ENCODE results near the gene USP24. TPM values are rescaled to one million over a fixed set of nuclear protein-coding genes. Genes with fewer than 3 reads are reported as not detected.

The USP24 gene
- total RNA-seq, 2 experiments from 2014 or later: 37.5 to 39.9 TPM

DNA sequence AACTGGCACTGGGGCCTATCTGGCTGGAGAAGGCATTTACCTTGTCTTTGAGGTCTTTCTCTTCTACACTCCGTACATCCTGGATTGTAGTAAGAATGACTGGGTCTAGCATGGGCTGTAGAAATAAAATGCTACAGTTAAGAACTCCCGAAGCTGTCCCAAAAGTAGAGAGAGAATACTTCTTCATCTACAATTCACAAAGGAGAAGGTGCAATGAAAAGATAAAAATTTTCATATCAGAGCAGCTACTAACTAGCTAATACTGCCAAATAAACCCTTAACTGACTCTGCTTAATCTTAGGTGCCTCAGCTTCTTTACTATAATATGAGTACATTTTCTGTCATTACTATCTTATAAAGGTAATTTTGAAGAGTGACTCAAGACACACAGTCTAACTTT is 55.6 kb downstream of the USP24 start:
- Mint-ChIP-seq H3K27me3 (no peaks in the 10 kb centered on the region), H3K27ac (no peak overlapping the region), H3K9me3 (no peaks in the 10 kb centered on the region), H3K4me1 (peaks cover 14% of the 10 kb centered on the region), H3K36me3 (ENCODE audit: low read depth) (peaks cover 35% of the 10 kb centered on the region), H3K4me3 (no peak overlapping the region)
- DNase-seq: no peak
- ChIA-PET CTCF (interaction anchor here (0.9 kb wide), 1 partner anchor 12 kb away, joined by 3 read pairs; no protein-coding TSS in a partner anchor), POLR2A (no interaction called here)

DNA sequence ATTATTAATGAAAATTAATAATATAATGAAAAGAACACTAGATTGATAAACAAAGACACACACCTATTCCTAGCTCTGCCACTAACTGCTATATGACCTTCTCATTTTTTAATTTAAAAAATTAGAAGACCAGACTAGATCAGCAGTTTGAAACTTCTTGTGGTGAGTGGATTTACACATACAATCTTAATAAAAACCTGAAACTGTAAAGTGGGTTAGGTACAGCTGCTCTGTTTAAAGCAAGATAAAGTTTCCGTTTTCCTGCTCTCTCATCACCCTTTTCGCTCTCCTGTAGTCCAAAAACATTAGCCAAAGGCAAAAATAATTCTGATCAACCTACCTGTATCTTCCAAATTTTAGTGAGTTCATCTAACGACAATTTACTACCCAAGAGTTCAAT is 58.6 kb downstream of the USP24 start:
- H3K9me3 Mint-ChIP-seq: no peaks in the 10 kb centered on the region
- no peak for DNase-seq
- POLR2A ChIA-PET: no interaction called here
- no peak overlapping the region for H3K27ac Mint-ChIP-seq
- CTCF ChIA-PET: no interaction called here
- no peaks in the 10 kb centered on the region for H3K27me3 Mint-ChIP-seq
- H3K36me3 Mint-ChIP-seq (ENCODE audit: low read depth): peaks cover 39% of the 10 kb centered on the region
- H3K4me1 Mint-ChIP-seq: peaks cover 22% of the 10 kb centered on the region
- H3K4me3 Mint-ChIP-seq: no peak overlapping the region

DNA sequence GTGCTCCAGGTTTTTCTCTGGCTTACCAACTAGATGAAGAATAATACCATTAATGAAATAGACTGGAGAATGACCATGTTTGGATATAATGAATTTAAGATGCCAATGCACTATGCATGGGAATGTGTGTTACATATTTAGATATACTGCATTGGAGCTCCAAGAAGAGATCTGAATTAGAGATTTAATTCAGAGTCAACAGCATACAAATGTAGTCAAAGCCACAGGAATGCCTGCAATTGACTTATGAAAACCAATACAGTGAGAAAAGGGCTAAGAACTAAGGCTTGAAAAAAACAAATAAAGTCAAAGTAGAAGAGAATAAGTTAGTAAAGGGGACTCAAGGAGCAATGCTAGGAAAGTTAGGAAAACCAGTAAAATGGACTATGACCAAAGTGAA is 59.1 kb downstream of the USP24 start:
- Mint-ChIP-seq H3K27me3 (no peaks in the 10 kb centered on the region), H3K4me1 (peaks cover 27% of the 10 kb centered on the region), H3K27ac (no peak overlapping the region), H3K9me3 (no peaks in the 10 kb centered on the region), H3K4me3 (no peak overlapping the region), H3K36me3 (ENCODE audit: low read depth) (peaks cover 43% of the 10 kb centered on the region)
- POLR2A ChIA-PET: no interaction called here
- DNase-seq: no peak
- CTCF ChIA-PET: no interaction called here

DNA sequence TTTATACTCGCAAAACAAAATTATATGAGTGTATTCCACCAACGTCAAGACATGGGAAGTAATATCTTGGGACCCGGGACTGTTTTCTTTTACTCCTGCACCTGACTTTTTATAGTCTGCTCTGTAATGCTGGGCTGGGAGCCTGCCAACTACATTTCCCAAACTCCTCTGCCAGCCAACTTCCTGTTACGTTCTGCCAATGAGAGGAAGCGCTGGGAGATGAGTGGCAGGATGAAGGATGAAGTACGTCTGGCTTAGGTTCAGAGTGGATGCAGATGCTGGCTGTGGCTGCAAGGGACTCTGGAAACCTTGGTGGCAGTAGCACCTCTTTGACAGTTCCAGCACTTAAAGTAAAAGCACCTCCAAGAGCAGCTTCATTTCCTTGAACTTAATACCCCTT is 59.6 kb downstream of the USP24 start:
- CTCF ChIA-PET: no interaction called here
- Mint-ChIP-seq H3K27me3 (no peaks in the 10 kb centered on the region), H3K4me3 (no peak overlapping the region), H3K36me3 (ENCODE audit: low read depth) (peaks cover 44% of the 10 kb centered on the region), H3K4me1 (peaks cover 32% of the 10 kb centered on the region), H3K27ac (no peak overlapping the region), H3K9me3 (no peaks in the 10 kb centered on the region)
- DNase-seq: no peak
- POLR2A ChIA-PET: no interaction called here

DNA sequence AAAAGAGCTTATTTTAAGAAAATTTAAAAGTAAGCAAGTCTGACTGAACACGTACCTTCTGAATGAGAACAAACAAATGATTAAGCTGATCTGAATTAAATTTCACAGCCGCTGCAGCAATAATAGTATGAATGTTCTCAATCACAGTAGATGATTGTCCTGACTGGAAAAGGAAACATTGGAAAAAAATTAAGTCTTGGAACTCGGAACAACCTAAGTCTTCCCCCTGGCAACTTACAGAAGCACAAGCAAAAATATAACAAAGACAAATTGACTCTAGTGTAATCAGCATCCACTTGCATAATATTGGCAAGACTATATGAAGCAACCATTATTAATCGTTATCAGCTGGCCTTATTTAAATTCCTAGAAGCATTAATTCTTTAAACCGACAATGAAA is 60.5 kb downstream of the USP24 start:
- Mint-ChIP-seq H3K4me1 (peaks cover 32% of the 10 kb centered on the region), H3K9me3 (no peaks in the 10 kb centered on the region), H3K27ac (no peak overlapping the region), H3K27me3 (no peaks in the 10 kb centered on the region), H3K36me3 (ENCODE audit: low read depth) (peaks cover 44% of the 10 kb centered on the region), H3K4me3 (no peak overlapping the region)
- no peak for DNase-seq
- ChIA-PET CTCF (interaction anchor here (0.9 to 1.3 kb wide), 2 partner anchors 11 to 24 kb away, joined by 4 to 5 read pairs; no protein-coding TSS in a partner anchor), POLR2A (interaction anchor here (0.6 kb wide), 1 partner anchor 9 kb away, joined by 3 read pairs; no protein-coding TSS in a partner anchor)

DNA sequence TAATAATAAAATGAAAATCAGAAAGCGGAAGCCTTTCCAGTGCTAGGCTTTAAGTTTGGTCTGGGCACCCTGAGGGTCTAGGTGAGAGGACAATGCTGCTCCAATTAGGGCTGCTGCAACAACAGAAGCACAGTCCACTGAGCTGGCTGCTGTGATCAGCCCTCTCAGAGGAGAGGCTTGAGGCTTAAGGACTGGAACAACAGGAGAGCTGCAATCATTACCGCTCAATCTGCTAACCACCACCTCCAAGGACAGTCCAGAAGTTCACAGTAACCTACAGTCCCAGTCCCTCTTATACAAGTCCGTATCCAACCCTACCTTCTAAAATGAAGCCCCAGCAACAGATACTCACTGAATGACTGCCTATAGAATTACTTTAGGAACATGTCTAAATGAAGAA is 62.1 kb downstream of the USP24 start:
- DNase-seq: no peak
- H3K36me3 Mint-ChIP-seq (ENCODE audit: low read depth): peaks cover 39% of the 10 kb centered on the region
- no peak overlapping the region for H3K27ac Mint-ChIP-seq
- ChIA-PET POLR2A (no interaction called here), CTCF (interaction anchor here (0.7 to 1.3 kb wide), 5 partner anchors 9 to 128 kb away, joined by 3 to 8 read pairs (median 3); no protein-coding TSS in a partner anchor)
- H3K4me3 Mint-ChIP-seq: no peak overlapping the region
- H3K27me3 Mint-ChIP-seq: no peaks in the 10 kb centered on the region
- no peaks in the 10 kb centered on the region for H3K9me3 Mint-ChIP-seq
- peaks cover 32% of the 10 kb centered on the region for H3K4me1 Mint-ChIP-seq

DNA sequence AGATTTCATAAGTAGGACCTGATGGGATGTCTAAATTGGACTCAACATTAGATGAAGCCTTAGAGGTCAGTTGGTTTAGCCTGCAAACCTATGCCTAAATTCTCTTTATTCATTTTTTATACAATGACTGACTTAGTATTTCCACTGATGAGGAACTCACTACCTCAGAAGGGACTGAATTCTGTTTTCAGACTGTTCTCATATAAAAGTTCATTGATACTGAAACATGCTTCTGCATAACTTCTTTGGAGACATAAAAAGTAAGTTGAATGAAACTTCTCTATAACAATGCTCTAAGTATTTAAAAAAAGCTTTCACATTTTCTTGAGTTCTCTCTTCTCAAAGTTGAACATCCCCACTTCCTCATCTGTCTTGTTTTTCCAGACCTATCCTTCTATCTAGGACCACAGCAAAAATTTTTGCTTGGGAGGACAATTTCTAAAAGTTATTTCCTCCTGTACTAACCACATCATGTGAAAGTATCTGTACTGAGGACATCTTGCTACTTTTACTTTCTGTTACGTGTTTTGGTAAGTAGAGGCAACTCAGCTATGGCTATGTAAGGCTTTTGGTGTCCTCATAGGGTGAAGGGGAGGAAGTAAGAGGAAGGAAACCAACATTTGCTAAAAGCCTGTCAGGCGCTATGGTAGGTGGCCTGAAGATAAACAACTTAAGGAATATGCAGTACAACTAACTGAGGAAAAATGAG is 64.1 kb downstream of the USP24 start:
- Mint-ChIP-seq H3K27ac (peak overlapping the region; percentile 93), H3K27me3 (no peaks in the 10 kb centered on the region), H3K9me3 (no peaks in the 10 kb centered on the region), H3K4me3 (peak overlapping the region; percentile 46), H3K4me1 (peaks cover 30% of the 10 kb centered on the region), H3K36me3 (ENCODE audit: low read depth) (peaks cover 39% of the 10 kb centered on the region)
- ChIA-PET POLR2A (no interaction called here), CTCF (no interaction called here)
- peak; percentile 26 for DNase-seq

DNA sequence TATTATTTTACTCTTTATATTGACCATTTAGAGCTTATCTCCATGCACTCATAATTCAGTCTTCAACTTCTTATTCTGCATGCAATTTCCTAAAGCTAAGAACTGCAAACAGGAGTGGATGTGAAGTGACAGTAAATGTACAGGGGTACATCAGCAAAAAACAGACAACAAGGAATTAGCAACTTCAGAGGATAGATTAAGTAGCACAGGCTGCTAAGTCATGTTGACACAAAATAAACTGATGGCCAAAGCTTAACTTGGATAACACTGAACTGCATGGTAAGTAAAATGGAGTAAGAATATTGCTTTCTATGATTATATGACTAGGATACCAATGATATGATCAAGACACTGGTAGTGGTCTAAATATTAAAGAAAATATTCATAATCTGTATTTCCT is 66.5 kb downstream of the USP24 start:
- POLR2A ChIA-PET: no interaction called here
- no peak overlapping the region for H3K27ac Mint-ChIP-seq

DNA sequence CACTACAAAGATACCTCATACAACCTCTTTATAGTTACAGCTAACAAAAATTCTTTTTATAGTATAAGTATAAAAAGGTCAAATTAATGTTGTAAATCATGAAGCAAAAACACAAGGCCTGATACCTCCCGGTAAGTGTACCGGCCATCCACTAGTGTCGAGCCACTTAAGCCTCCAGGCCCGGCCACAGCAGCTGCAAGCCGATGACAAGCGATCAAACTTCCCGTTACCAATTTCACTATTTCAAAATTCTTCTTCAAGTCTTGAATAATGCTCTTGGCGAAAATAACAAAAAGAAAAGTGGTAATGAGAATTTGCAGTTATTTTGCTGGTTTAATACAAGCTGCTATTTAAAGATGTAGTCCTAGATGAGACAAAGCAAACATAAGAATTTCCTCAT is 67.6 kb downstream of the USP24 start:
- H3K36me3 Mint-ChIP-seq (ENCODE audit: low read depth): peaks cover 31% of the 10 kb centered on the region
- H3K27ac Mint-ChIP-seq: no peak overlapping the region
- DNase-seq: no peak
- no peak overlapping the region for H3K4me3 Mint-ChIP-seq
- H3K4me1 Mint-ChIP-seq: peaks cover 21% of the 10 kb centered on the region
- no peaks in the 10 kb centered on the region for H3K27me3 Mint-ChIP-seq
- H3K9me3 Mint-ChIP-seq: no peaks in the 10 kb centered on the region
- CTCF ChIA-PET: interaction anchor here (1.2 to 2.4 kb wide), 2 partner anchors 12 to 48 kb away, joined by 3 to 10 read pairs; no protein-coding TSS in a partner anchor
- POLR2A ChIA-PET: interaction anchor here (0.6 kb wide), 1 partner anchor 877 kb away, joined by 3 read pairs; no protein-coding TSS in a partner anchor

More for the DNA sequence above, 66.5 kb downstream of the USP24 start:
- H3K27me3 Mint-ChIP-seq: no peaks in the 10 kb centered on the region
- peaks cover 27% of the 10 kb centered on the region for H3K4me1 Mint-ChIP-seq
- no peak for DNase-seq
- no peaks in the 10 kb centered on the region for H3K9me3 Mint-ChIP-seq
- no peak overlapping the region for H3K4me3 Mint-ChIP-seq
- peaks cover 32% of the 10 kb centered on the region for H3K36me3 Mint-ChIP-seq (ENCODE audit: low read depth)
- CTCF ChIA-PET: interaction anchor here (1.2 to 2.4 kb wide), 2 partner anchors 11 to 47 kb away, joined by 3 to 10 read pairs; no protein-coding TSS in a partner anchor

DNA sequence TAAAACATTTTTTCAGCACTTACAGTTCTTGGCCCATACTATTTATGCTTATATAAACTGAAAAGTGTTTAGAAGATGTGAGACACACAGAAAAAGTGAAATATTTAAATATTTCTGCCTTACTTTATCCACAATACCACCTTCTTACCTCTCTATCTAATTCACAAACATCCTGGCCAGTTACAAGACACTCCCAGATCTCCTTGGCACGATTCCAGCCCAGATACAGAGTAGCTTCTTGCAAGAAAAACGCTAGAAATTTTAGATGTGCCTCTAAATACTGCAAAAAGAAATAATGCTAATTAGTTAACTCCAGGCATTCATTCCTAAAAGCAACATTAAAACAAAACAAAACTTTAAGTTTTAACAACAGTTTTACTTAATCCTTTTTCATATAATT is 68.4 kb downstream of the USP24 start:
- Mint-ChIP-seq H3K36me3 (ENCODE audit: low read depth) (peaks cover 36% of the 10 kb centered on the region), H3K4me3 (no peak overlapping the region), H3K27me3 (no peaks in the 10 kb centered on the region), H3K27ac (no peak overlapping the region), H3K4me1 (peaks cover 14% of the 10 kb centered on the region), H3K9me3 (no peaks in the 10 kb centered on the region)
- ChIA-PET CTCF (interaction anchor here (2.4 kb wide), 1 partner anchor 49 kb away, joined by 10 read pairs; no protein-coding TSS in a partner anchor), POLR2A (no interaction called here)
- no peak for DNase-seq

DNA sequence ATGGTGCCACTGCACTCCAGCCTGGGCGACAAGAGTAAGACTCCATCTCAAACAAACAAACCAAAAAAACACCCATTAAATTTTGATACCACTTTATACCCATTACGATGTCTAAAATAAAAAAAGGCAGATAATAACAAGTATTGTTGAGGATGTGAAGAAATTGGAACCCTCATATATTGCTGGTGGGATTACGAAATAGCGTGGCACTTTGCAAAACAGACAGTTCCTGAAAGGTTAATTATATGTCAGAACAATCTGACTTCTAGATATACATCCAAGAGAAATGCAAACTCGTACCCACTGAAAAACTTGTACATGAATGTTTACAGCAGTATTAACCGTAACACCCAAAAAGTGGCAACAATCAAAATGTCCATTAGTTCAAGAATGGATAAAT is 70.3 kb downstream of the USP24 start:
- no peak for DNase-seq
- ChIA-PET POLR2A (no interaction called here), CTCF (interaction anchor here (1.1 kb wide), 1 partner anchor 71 kb away, joined by 3 read pairs; no protein-coding TSS in a partner anchor)
- Mint-ChIP-seq H3K27ac (no peak overlapping the region), H3K36me3 (ENCODE audit: low read depth) (peaks cover 32% of the 10 kb centered on the region), H3K4me3 (no peak overlapping the region), H3K27me3 (no peaks in the 10 kb centered on the region), H3K9me3 (no peaks in the 10 kb centered on the region), H3K4me1 (peaks cover 10% of the 10 kb centered on the region)

DNA sequence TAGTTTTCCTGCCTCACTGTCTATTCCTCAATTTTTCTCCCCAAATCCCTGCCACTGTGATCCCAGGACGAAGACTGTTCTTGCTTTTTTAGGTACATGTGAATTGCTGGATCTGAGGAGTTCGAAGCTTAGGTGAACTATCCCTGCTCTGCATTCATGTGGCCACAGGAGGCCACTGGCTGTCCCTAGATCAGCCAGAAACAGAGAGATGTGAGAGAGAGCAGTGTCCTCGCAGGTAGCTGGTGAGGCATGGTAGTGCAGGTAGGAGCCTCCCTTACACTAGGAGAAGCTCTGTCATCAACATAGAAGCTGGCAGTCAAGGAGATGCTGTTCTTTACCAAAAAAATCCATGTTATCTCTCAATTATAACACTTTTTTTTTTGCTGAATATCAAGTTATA is 71.5 kb downstream of the USP24 start:
- H3K4me1 Mint-ChIP-seq: peaks cover 17% of the 10 kb centered on the region
- CTCF ChIA-PET: interaction anchor here (0.6 to 1.5 kb wide), 8 partner anchors 9 to 1240 kb away, joined by 3 to 8 read pairs (median 4); no protein-coding TSS in a partner anchor
- no peaks in the 10 kb centered on the region for H3K9me3 Mint-ChIP-seq
- no peak overlapping the region for H3K27ac Mint-ChIP-seq
- POLR2A ChIA-PET: interaction anchor here (0.7 kb wide), 1 partner anchor 69 kb away, joined by 4 read pairs; no protein-coding TSS in a partner anchor
- peaks cover 37% of the 10 kb centered on the region for H3K36me3 Mint-ChIP-seq (ENCODE audit: low read depth)
- H3K4me3 Mint-ChIP-seq: no peak overlapping the region
- H3K27me3 Mint-ChIP-seq: no peaks in the 10 kb centered on the region
- no peak for DNase-seq

DNA sequence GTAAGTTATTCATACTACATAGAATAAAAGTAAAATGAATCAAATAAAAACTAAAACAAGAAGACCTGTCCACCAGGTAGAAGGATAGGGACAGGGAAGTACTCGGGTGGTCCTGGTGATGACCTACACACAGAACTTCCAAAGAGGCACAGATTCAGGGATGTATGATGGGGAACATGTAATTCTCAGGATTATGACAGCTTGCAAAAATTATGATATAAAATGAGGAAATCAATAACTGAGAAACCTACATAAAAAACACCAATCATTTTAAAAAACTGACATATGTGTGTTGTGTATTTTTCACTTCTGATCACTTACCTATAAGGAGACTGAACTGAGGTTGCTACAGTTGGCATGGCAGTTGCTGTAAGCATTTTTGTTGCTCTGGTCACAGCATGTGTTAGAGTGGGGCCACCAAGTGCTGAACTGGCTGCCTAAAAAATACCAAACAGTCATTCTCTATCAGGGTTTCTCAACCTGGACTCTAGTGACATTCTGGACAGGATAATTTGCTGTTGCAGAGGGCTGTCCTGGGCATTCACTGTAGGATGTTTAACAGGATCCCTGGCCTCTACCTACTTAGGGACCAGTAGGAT is 73.8 kb downstream of the USP24 start:
- POLR2A ChIA-PET: no interaction called here
- no peaks in the 10 kb centered on the region for H3K9me3 Mint-ChIP-seq

More for the DNA sequence above, 73.8 kb downstream of the USP24 start:
- Mint-ChIP-seq H3K27ac (peak overlapping the region; percentile 62), H3K27me3 (no peaks in the 10 kb centered on the region), H3K36me3 (ENCODE audit: low read depth) (peaks cover 29% of the 10 kb centered on the region), H3K4me1 (peaks cover 18% of the 10 kb centered on the region), H3K4me3 (no peak overlapping the region)
- CTCF ChIA-PET: interaction anchor here (0.8 to 1.5 kb wide), 3 partner anchors 11 to 135 kb away, joined by 3 to 6 read pairs (median 3); no protein-coding TSS in a partner anchor
- no peak for DNase-seq

All from activated CD4-positive, alpha-beta T cell treated with anti-CD3 and anti-CD28 coated beads, Interleukin-2, amount 10 ng/mL, durations not matched to agents 7 days and 5 days (primary cell).